HCT116 (cell line): ENCODE results near the gene CD248.

ENCODE experiments used
- CTCF ChIP-seq, 3 experiments: fragments of 200-600 bp in 1 of 3; sonication (generic) in 1 of 3; IDR thresholded peaks in 2 of 3; conservative IDR thresholded peaks in 1 of 3; 2 replicates each; pipeline ENCODE4 v1.5.1; 2012 to 2017; ENCODE audit warnings: low read depth in 2 of 3, low read length in 2 of 3, antibody characterized with exemption in 1 of 3, borderline replicate concordance in 1 of 3, control low read depth in 1 of 3, mild to moderate bottlenecking in 1 of 3, mixed read lengths in 1 of 3, mixed run types in 1 of 3, moderate library complexity in 1 of 3; ENCODE audit not compliant: insufficient read depth in 1 of 3
- EZH2 ChIP-seq: fragments of 200-600 bp; sonication (generic); IDR thresholded peaks from 2 replicates; pipeline ENCODE4 v1.6.1; 2017; ENCODE audit warnings: antibody characterized with exemption, mixed run types
- POLR2AphosphoS5 ChIP-seq: IDR thresholded peaks from 2 replicates; pipeline ENCODE4 v1.6.1; 2011; ENCODE audit warnings: mild to moderate bottlenecking, low read depth, low read length, moderate library complexity
- REST ChIP-seq: IDR thresholded peaks from 2 replicates; pipeline ENCODE4 v1.6.1; 2012; ENCODE audit warnings: low read depth
- ZBTB33 ChIP-seq: IDR thresholded peaks from 2 replicates; pipeline ENCODE4 v1.6.1; 2011; ENCODE audit warnings: mild to moderate bottlenecking, low read length, moderate library complexity; ENCODE audit not compliant: insufficient replicate concordance; ENCODE audit errors: extremely low read depth

GRCh38 chr11:66316849-66317251 is at the start of gene CD248:
- TF ChIP-seq EZH2, result no peak
- no peak for TF ChIP-seq ZBTB33
- no peak for TF ChIP-seq CTCF (IDR thresholded peaks at IDR 0.05 in 2 of 3, conservative IDR thresholded peaks at IDR 0.05 in 1 of 3; ENCODE audit: borderline replicate concordance in 1 of 3, insufficient read depth in 1 of 3, low read depth in 2 of 3, low read length in 2 of 3)
- TF ChIP-seq POLR2AphosphoS5, result no peak
- TF ChIP-seq REST, result no peak
